ENCODE data around the gene MYOF.
A peak's percentile ranks its signal among the peaks of the same experiment; 100 is the strongest.
"Not testable (repeated sequence)": the region's sequence is repeated elsewhere in the genome, so short reads cannot be mapped to it uniquely, and the experiment has no call there.

Gene MYOF

DNA sequence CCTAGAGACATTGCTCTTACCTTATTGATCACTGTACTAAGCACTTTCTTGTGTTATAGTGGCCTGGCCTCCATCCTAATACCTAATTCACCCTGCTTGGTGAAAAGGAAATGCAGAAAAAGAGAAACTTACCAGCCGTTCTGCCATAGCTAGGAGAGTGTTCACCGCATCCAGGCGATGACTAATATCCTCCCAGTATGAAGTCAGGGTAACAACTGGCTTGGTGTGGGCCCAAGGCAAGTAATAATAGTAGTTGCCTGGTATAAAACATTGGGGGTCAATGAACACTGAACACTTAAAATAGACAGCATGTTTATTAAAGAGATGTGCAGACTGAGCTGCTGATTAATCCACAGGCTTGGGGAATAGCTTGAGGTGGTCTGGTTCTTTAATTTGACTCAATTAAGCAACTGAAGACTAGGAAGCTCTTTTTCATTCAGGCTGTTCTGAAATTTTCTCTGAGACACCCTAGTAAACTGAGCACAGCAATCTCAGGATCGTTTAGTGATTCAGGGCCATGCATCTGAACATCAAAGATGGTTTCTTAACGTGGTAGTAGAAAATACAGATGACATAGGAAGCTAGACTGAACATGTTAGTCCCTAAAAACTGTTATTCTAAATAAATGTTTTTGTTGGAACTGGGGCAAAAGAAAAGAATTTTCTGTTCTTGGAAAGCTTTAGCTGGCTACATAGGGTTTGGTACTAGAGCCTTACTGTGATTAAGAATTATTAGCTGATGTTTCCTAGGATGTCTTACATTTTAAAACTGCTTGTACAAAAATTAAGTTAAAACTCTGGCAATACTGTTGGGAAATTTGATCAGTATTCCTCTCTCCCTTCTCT lies 102.2 kb downstream of the MYOF start:
- DNase-seq = peak; percentile 54 to 65

DNA sequence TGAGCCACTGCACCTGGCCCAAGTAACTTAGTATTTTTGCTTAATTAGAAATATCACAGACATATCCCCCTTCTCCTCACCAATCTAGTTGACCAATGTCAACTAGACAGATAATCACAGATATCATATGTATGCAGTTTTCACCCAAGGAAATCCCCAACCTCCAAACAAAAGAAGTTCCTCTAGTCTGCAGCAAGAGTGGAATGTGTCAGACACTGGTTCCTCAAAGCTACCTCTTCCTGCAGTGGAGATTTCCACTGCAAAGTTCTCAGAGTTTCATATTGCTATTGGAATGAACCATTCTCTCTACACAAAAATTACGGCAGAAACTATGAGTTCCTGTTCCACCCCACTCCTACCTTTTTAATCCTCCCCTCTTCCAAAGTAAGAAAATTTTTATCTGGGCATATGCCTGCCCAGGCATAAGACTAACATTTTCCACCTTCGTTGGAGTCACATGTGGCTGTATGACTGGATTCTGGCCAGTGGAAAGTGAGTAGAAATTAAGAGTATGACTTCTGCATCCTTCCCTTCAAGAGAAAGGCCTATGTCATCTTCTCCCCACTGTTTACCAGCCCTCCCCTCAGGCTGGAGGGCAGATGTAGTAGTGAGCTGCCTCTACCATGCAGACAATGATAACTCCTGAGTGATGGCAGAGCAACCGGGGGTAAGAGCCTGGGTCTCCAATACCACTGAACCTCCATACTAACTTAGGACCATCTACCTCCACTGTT lies 103.0 kb downstream of the MYOF start:
- peak; percentile 53 to 56 for DNase-seq

DNA sequence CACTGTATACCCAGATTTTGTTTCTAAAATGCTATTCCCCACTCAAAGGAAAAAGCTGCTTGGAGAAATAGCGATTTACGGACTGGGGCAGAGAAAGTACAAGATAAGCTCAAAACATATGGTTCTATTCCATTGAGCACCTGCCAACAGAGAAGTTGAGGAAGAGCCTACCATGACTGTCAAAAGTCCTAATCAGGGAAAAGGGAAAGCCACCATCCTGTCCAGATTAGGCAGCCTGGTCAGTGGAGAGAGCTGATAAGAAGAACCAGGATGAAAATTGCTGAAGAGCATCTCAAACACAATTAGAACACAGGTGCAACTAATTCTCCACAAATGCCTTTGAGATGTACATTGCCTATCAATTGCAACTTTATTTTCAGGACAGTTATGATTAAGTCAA lies 104.1 kb downstream of the MYOF start:
- no peak for DNase-seq

DNA sequence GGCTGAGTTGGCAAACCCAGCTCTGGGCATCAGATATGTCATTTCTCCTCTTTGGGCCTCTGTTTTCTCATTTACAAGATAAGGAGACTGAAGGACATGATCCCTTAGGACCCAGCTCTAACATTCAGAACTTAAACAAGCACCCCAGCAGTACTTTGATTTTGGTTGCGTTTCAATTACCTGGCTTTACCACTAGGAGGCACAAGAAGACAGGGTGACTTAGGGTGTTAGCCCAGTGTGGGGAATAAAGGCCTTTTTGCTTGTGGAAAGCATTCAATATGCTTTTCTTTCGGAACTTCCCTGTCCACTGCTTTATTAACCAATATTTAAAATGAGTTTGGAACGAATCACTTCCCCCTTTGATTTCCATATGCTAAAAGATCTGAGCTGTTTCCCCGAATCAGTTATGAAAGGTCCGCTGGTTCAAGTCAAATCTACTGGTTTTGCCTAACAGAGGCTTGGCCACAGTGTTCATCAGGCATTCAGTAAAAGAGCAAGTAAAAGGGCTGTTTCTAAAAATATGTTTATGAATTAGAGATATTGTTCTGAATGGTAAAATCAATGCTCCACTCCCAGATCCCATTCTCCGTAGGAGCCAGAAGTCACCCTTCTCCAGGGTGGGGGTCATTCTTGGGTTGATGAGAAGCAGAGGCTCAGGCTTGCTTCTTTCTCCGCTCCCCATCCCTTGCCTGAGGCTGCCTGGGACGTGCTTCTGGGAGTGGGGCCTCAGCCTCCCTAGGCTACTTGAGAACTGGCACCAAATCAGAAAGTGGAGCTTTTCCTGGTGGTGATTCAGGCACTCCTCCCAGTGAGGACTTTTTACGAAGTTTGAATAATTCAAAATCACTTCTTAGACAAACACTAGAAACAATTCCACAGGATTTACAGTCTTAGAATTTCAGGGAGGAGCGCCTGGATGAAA lies 105.5 kb downstream of the MYOF start:
- DNase-seq = peak in 1 of 2 experiments; percentile 34

DNA sequence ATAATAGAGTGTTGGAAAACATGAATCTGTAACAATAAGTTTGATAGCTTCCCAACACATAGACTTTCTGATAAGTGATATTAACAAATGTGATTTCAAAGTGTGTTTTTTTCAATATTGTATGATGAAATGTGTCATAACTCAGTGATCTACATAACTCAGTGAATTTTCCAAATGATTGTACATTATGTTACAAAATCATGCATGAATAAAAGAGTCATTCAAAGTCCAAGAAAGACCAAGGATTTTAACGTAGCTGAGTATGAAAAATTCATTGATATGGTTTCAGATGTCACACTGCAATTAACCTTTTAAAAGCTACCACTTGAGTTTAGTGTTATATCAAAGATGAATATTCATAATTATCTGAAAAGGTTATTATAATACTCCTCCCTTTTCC lies 111.2 kb downstream of the MYOF start:
- no peak for DNase-seq

DNA sequence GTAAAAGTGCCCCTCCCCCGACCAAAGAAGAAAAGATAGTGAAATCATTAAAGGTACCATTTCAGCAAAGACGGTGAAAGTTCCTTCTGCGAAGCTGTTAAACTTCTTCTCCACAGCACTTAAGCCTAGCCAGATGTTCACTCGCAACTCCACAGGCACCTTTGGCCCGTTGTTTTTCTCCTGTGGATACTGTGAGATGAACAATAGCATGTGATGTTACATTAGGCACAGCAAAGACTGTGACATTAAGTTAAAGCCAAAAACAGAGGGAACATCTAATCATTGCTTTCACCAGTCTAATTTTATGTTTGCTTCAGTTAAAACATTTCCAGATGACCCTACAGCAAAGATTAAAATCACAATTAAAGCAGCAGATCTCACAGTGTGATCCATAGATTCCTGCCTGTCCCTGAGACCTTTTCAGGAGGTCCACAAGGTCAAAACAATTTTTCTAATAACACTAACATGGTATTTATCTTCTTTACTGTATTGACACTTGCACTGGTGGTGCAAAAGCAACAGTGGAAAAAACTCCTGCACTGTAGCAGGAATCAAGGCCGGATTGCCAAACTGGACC lies 112.5 kb downstream of the MYOF start:
- no peak for DNase-seq

DNA sequence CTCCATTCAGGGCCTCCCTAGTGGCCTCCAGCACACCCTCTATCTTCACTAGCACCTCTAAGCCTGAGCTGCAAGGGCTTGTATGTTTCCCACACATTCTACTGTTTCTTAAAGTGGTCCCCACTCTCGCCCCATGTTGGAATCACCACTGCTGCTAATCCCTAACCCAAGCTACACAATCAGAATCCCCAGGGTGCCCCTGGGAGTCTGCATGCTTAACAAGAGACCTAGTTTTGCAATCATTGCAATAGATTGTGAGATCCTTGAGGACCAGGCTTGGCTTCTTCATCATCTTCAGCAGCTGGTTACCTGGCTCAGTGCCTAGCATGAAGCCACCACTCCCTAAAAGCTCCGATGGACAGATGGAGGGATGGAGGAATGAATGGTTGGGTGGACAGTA lies 113.9 kb downstream of the MYOF start:
- no peak for DNase-seq

DNA sequence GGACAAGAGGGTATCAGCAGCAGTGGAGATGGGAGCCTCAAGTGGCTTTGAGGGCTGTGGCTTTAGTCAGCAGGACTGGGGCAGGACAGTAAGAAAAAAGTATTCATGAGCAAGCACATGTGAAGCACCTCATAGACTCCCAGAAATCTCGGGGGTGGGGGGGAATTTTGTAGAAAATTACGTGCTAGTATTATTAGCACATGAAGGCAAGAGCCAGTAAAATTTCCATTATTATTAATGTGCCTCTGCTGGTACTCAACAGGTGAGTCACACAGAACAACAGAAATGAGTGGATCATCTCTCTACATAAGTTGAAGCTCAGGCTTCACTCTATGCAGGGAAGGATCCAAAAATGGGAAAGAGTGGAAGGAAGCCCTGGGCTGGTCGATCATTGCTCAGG lies 114.5 kb downstream of the MYOF start:
- DNase-seq = no peak

DNA sequence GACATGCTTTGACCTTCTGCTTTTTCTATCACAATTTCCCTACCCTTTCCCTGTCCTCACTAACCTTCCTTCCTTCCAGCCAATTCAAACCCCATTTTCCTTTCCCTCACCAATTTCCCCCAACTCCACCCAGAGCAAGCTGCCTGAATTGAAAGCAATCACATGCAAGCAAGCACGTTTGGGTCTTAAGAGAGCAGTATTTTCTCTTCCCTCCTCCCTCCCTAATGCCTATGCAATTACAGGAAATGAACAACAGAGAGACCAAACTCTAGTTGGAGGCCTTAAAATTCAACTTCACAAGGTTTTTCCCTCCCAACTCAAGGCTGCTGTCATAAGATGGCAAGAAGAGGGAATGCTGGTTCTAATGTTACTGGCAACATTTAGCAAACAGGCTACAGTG lies 117.2 kb downstream of the MYOF start:
- DNase-seq = no peak

DNA sequence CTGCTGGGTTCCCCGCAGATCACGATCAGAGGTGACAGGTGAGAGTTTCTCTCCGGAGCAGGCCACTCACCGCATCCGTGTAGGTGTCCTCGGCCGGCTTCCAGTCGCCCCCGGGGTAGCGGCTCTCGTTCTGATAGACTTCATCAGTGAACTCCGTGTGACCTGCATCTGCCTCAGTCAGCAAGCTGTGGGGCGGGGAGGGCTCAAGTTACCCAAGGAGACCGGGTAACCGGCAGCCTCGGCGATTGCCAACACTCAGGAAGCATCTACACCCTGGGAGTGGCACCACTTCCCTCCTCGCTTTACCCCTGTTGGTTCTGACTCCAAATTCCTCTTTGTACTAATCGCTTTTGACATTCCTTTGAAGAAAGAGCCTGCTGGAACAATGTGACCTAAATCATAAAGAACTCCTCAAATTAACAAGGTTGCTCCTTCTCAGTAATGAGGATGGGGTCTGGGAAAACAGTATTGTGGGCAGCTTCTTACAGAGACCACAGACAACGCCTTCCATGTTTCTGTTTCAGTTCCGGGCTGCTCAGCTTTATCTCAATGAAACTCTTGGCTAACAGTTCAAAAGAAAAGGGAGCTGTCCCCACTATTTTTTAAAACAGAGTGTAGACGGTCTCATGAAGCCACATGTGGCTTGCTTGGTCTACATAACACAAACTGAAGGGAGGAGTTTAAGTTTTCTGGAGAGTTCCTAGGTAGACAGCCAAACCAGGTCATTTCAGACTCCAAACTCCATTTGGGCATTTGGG lies 118.1 kb downstream of the MYOF start:
- DNase-seq = no peak

DNA sequence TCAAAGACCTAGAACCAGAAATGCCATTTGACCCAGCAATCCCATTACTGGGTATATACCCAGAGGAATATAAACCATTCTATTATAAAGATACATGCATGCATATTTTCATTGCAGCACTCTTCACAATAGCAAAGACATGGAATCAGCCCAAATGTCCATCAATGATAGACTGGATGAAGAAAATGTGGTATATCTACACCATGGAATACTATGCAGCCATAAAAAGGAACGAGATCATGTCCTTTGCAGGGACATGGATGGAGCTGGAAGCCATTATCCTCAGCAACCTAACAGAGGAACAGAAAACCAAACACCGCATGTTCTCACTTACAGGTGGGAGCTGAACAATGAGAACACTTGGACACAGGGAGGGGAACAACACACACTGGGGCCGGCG lies 123.7 kb downstream of the MYOF start:
- not testable (repeated sequence) for DNase-seq

DNA sequence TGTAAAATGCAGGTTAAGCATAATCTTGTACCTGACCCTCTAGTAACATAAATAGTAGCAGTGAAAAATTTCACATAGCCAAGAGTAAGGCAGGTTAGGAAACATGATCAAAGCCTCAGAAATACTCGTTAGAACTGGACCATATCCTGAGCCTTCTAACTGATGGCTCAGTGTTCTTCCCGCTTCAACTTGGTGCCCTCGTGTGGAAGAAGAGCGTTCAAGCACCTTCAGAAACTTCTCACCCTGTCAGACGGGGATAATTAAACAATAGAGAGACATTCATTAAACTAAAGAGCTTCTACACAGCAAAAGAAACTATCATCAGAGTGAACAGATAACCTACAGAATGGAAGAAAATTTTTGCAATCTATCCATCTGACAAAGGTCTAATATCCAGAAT lies 124.5 kb downstream of the MYOF start:
- DNase-seq = no peak

DNA sequence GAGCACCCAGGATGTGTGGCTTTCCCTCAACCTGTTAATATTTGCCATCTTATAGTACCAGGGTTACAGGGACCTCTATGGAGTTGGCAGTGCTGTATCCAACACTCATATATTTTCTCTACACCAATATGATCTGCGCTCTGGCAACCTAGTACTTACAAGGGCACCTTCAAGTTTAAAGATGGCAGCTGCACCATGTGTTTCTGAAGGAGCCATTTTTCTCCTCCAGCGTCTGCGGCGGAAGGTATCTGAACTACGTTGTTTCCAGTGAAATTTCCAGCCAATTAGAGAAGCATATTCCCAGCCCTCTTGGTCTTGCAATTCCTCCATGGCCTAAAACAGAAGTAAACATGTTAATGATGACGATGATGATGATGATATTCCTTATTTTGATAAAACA lies 125.6 kb downstream of the MYOF start:
- DNase-seq = no peak

DNA sequence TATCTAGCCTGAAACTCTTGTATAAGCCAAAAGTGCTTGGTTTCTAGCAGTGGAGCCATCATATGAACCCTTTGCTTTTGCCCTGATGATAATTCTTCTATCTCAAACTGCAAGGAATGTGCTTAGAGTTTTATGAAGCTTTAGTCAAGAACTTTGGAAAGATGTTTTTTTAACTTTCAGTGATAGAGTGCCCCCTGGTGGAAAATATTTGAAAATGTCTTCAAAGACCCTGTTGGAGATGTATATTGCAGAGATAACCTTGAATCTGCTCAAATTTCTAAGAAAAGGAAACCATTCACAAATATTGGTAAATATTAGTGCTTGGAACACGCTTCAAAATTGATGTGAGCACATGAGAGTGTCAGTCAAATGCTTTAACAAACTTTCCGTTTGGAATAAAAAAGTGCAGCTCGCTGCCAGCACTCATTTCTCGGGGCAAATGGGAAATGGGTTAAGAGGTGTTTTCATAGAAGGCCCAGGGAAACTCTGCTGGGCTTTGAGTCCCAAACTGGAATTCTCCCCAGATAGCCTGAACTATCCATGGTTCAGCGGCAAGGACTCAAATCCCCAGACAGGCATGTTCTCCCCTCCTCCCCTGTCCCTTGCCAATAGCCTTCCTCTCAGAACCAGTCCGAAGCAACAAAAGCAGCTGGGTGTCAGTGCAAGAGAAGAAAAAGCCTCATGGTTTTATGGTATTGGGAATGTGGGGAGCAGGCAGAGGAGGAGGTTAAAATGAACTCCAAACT lies 129.3 kb downstream of the MYOF start:
- DNase-seq = no peak

DNA sequence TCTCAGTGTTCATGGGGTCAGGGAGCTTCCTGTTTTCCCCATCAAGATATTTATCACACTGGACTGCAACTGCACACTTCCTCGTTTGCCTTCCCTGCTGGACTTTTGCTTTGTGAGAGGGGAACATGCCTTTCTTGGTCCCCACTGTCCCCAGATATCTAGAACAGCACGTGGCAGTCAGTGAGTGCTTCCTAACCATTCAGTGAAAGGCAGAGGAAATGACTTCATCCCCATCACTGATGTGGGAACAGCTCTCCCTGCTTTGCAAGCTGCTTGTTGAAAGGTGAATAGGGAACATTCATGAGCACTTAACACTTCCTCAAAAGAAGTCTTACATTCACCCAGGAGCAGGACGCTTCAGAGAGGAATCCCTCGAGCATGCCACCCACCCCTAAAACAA lies 135.4 kb downstream of the MYOF start:
- no peak for DNase-seq

DNA sequence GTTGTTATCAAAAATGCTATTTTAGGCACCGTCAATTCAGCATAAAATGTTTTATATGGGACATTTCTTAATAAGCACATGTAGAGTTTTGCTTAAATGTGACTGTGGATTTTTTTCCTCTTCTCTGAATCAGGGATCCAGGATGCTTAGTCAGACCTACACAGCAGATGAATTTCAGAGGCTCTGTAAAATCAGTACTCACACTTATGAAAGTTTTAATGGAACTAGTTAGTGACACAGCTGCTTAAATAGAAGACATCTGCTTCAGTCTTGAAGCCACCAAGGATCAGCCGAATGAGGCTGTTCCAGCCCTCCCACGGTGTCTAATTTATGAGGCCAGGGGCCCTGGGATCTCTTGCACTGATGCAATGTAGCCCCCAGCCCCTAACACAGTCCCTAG lies 136.0 kb downstream of the MYOF start:
- peak in 1 of 2 experiments; percentile 21 for DNase-seq

DNA sequence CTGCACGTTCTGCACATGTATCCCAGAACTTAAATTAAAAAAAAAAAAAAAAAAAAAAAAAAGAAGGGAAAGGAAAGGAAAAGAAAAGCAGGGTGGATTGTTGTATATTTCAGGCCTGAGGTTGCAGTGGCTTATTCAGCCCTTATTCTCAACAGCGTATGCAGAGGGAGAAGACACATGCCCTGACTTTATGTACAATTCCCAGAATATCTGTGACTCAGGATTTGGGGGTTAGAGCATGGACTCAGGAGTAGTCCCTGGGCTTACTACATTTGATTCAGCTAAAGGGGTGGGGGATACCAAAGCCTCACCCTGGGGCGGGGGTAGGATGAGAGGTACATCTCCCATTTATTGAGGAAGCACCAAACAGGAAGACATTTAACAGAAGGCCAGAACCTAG lies 137.4 kb downstream of the MYOF start:
- DNase-seq = no peak

DNA sequence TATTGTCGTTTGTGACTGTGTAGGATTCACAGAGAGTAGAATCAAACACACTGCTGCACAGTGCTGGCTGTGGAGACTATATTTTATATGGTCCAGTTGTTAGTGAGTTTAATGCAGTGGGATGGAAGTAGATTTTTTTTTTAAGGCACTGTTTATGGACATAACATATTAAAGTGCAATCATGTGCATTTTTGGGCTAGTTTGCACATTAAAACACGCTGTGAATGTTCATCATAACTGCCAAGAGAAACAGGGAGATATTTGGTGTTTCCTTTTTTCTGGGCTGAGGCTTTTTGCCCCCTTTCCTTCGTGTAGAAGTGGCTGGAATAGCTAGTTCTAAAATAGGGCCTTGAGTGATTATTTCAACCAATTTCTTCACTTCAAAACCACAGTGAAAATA lies 139.2 kb downstream of the MYOF start:
- no peak for DNase-seq

DNA sequence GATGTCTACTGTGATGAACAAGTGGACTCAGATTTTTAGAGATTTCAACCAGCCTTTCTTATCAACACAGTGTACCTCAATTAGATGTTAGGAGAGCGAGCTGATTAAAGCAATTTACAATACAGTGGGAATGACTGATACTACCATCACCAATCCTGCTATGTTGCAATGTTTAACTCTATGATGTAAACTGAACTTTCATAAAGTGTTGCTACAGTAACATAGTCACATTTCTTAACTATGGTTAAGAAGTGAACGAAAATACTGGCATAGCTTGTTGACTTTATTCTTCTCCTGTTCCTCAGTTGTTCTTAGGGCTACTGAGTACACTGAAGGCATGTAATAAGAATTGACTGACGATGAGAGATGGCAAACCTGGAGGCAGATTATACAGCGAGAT lies 139.8 kb downstream of the MYOF start:
- no peak for DNase-seq

DNA sequence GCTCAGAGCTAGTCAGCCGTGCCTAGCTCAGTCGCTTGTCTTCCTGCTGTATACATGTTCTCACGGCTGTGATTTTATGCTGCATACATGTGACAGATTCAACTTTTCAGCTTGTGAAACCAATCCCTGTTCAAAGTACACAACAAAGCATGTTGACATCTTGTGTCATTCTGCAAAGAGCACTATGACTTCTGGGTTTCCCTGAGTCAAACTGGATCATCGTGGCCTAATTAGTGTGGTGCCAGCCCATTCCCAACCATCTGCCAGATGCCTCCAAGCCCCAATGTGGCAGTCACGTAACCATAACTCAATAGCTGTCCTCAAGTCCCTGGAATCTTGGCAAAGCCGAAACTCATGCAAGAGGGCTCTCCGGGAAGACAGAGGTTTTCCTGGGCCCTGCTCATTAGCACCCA lies 144.8 kb downstream of the MYOF start:
- DNase-seq = no peak

DNA sequence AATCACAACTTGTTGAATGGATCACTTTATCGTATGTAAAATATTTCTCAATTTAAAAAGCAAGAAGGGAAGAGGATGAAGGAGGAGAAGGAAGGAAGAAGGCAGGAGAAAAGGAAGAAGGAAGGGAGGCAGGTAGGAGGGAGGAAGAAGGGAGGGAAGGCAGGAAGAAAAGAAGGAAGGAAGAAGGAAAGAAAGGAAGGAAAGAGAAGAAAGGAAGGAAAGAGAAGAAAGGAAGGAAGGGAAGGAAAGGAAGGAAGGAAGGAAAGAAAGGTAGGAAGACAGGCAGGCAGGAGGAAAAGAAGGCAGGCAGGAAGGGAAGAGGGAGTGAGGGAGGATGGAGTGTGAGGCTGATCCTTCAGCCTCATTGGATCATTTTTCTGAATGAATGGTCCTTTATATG lies 145.5 kb downstream of the MYOF start:
- DNase-seq = no peak

Measured in activated T-cell treated with anti-CD3 and anti-CD28 coated beads, Interleukin-2, amount 50 U/mL, for 48 hours (primary cell).